ENCODE measurements around the gene MAJIN. TPM values are rescaled to one million over a fixed set of nuclear protein-coding genes. Genes with fewer than 3 reads are reported as not detected.

MAJIN gene
- total RNA-seq, 1 experiment from 2014 or later, result not detected

DNA sequence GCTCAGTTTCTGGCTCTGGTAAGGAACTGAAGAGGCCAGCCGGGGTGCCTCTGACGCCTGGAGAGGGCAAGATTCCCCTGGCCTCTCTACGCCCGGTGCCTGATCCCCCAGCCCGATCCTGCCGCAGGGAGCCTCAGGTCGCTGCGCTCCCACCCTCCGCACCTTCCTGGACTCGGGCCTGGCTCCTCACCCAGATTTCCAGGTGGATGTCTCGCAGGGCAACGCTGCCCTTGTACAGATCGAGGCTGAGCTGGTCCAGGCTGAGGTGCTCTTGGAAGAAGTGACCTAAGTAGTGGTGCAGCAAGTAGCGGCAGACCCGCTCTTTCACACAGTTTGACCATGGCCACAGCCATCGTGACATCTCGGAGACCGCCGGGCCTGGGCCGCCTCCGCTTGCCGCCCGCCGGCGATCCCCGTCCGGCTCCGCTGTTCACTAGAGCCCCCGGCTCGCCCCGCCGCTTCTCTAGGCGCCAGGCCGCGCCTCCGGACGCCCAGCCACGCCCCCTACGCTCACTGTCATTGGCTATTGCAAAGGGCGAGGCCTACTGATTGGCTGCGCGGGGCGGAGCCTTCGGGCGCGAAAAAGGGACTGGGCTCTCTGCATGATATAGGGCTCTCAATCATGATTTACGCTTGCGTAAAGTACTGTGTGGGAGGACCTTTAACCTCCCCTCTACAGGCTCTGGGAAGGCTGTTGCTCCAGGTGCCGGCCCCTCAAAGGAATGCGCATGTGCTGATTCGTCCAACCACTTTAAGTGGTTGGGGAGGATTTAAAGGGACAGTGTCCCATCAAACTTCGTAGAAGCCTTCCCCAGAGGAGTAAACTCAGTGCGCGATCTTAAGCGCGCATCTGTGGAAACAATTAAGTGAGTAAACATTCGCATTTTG is 54.9 kb downstream of the MAJIN start, which contains the start of gene ATG2A (continued):
- no peak for TF ChIP-seq RELA (CRISPR knock-in tag; IDR thresholded peaks at IDR 0.05; ENCODE audit: borderline replicate concordance)
- TF ChIP-seq, protein P1, sequence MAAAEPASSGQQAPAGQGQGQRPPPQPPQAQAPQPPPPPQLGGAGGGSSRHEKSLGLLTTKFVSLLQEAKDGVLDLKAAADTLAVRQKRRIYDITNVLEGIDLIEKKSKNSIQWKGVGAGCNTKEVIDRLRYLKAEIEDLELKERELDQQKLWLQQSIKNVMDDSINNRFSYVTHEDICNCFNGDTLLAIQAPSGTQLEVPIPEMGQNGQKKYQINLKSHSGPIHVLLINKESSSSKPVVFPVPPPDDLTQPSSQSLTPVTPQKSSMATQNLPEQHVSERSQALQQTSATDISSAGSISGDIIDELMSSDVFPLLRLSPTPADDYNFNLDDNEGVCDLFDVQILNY (CRISPR knock-in tag; IDR thresholded peaks at IDR 0.05), result no peak
- no peak for TF ChIP-seq ZNF512 (CRISPR knock-in tag; IDR thresholded peaks at IDR 0.05; ENCODE audit: borderline replicate concordance)
- no peak for TF ChIP-seq ZNF425 (CRISPR knock-in tag; conservative IDR thresholded peaks at IDR 0.05)
- no peak for TF ChIP-seq SMAD4 (CRISPR knock-in tag; IDR thresholded peaks at IDR 0.05)
- no peak for TF ChIP-seq TEAD4 (CRISPR knock-in tag; IDR thresholded peaks at IDR 0.05)
- no peak for TF ChIP-seq CREB1 (CRISPR knock-in tag; IDR thresholded peaks at IDR 0.05)
- no peak for TF ChIP-seq ERG (CRISPR knock-in tag; IDR thresholded peaks at IDR 0.05)
- no peak for TF ChIP-seq ZSCAN18 (CRISPR knock-in tag; IDR thresholded peaks at IDR 0.05)
- peak; percentile 98 for TF ChIP-seq HMGXB4 (CRISPR knock-in tag; IDR thresholded peaks at IDR 0.05)
- TF ChIP-seq ZNF232 (CRISPR knock-in tag; IDR thresholded peaks at IDR 0.05), result no peak
- TF ChIP-seq ZNF396 (CRISPR knock-in tag; IDR thresholded peaks at IDR 0.05; ENCODE audit: borderline replicate concordance), result no peak

GRCh38 chr11:64916040-64916774 is 55.7 kb downstream of the MAJIN start:
- H3K4me1 Mint-ChIP-seq, result peaks cover 13% of the 10 kb centered on the region
- DNase-seq (ENCODE audit: low spot score) (no peak), ATAC-seq (no peak)
- peaks cover 5% of the 10 kb centered on the region; the same call in 1 of the 2 replicates for H3K36me3 Mint-ChIP-seq
- H3K27ac Mint-ChIP-seq, result peak overlapping the region; percentile 86
- CTCF ChIA-PET, result interaction anchor here (0.7 to 2.1 kb wide), 7 partner anchors 8 to 87 kb away, joined by 3 to 6 read pairs (median 6); partner anchors contain the start of genes BATF2, GPHA2 and PPP2R5B
- POLR2A ChIA-PET, result interaction anchor here (0.6 kb wide), 1 partner anchor 59 kb away, joined by 3 read pairs; no protein-coding TSS in a partner anchor
- H3K27me3 Mint-ChIP-seq (ENCODE audit: low read depth), result no peaks in the 10 kb centered on the region
- H3K4me3 Mint-ChIP-seq, result peak overlapping the region; percentile 88
- H3K9me3 Mint-ChIP-seq, result no peaks in the 10 kb centered on the region
- TF ChIP-seq, protein P2, sequence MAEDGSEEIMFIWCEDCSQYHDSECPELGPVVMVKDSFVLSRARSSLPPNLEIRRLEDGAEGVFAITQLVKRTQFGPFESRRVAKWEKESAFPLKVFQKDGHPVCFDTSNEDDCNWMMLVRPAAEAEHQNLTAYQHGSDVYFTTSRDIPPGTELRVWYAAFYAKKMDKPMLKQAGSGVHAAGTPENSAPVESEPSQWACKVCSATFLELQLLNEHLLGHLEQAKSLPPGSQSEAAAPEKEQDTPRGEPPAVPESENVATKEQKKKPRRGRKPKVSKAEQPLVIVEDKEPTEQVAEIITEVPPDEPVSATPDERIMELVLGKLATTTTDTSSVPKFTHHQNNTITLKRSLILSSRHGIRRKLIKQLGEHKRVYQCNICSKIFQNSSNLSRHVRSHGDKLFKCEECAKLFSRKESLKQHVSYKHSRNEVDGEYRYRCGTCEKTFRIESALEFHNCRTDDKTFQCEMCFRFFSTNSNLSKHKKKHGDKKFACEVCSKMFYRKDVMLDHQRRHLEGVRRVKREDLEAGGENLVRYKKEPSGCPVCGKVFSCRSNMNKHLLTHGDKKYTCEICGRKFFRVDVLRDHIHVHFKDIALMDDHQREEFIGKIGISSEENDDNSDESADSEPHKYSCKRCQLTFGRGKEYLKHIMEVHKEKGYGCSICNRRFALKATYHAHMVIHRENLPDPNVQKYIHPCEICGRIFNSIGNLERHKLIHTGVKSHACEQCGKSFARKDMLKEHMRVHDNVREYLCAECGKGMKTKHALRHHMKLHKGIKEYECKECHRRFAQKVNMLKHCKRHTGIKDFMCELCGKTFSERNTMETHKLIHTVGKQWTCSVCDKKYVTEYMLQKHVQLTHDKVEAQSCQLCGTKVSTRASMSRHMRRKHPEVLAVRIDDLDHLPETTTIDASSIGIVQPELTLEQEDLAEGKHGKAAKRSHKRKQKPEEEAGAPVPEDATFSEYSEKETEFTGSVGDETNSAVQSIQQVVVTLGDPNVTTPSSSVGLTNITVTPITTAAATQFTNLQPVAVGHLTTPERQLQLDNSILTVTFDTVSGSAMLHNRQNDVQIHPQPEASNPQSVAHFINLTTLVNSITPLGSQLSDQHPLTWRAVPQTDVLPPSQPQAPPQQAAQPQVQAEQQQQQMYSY (CRISPR knock-in tag; IDR thresholded peaks at IDR 0.05), result no peak
- TF ChIP-seq ZNF671 (CRISPR knock-in tag; IDR thresholded peaks at IDR 0.05), result no peak
- peak; percentile 19; the same call in 1 of the 2 replicates for TF ChIP-seq MAX (CRISPR knock-in tag; IDR thresholded peaks at IDR 0.05)
- peak; percentile 86 for TF ChIP-seq FOXK1 (CRISPR knock-in tag; IDR thresholded peaks at IDR 0.05)
- TF ChIP-seq ZNF263 (CRISPR knock-in tag; IDR thresholded peaks at IDR 0.05; ENCODE audit: low read depth), result no peak
- TF ChIP-seq SP1 (CRISPR knock-in tag; conservative IDR thresholded peaks at IDR 0.05), result 0 out of 2 replicates have a peak, but pooled peaks have one; percentile 22
- peak; percentile 49; the same call in 1 of the 2 replicates for TF ChIP-seq ZNF423 (CRISPR knock-in tag; IDR thresholded peaks at IDR 0.05)

Data from WTC11 (cell line).